Dedifferentiated amniotic fluid mesenchymal stem cell (primary cell): Measurements from ENCODE around the gene GALNT9.

Experiments
- DNase-seq: peaks from one replicate; pipeline ENCODE4 v3.0.0-alpha.2; 2016; ENCODE audit errors: extremely low spot score

GALNT9 gene

DNA sequence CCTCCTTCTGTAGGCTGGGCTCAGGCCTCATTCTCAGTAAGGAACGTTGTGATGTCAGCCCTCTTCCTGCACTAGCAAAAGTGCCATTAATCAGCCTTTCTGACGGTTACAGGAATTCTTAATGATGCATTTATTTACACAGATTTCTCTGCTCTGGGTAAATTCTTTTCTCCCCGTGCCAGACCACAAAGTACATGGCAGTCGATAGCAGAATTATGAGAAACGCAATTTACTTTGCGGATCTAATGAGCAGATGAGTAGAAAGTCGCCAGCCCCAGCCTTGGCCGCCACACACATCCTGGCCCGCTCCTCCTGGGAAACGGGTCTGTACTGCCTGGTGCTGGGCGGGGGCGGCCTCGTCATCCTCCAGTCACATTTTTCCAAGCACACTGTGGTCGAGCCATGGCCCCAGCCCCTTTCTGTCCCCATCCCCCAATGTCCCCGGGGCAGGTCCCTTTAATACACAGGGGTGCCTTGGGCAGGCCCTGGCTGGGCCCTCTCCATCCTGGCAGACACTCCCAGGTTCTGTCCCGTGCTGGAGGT is 159.2 kb downstream of the GALNT9 start:
- no peak for DNase-seq

DNA sequence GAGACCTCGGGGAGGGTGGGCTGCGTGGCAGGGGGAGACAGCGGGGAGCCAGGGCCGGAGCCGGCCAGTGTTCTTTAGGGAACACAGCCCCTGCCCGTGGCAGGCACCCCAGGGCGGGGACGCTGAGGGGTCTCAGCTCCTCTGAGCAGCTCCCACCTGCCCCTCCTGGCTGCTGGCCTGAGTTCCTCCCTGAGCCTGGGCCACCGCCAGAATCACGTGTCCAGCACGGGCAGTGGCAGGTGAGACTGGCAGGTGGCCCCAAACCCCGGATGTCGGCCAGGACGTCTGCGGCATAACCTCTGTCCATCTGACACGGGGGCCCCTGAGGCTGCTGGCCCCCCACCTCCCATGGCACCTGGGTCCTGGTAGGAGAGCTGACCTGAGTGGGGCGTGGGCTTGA is 160.0 kb downstream of the GALNT9 start:
- DNase-seq, result no peak

DNA sequence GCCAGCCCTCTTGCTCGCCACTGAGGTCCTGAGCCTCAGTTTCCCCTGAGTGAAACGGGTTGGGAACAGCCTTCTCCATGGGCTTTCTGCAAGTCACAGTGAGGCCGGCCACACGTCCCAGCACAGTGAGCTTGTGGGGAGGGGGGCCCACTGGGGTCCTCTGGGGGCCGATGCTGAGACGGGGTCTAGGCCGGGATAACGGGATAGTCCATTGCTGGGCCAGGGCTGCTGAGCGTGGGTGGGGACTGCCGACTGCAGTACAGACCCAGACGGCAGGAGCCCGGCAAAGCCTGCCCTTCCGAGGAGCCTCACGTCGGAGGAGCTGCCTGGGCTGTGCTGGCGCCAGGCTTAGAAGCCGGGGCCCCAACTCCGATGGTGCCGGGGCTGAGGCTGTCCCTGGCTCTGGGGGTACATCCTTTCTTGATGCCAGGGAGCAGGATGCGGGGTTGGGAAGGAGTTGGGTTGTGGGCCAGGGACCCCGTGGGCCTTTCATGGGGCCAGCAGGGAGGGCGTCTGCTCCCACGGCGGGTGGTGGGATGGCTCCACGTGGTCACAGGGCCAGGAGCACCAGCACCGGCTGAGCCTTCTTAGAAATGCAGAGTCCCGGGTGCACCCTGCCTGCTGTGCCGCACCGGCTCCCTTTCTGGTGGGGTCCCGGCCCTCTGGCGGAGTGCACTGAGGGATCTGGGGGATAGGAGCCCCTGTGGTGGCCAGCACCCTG is 160.9 kb downstream of the GALNT9 start:
- DNase-seq, result no peak

DNA sequence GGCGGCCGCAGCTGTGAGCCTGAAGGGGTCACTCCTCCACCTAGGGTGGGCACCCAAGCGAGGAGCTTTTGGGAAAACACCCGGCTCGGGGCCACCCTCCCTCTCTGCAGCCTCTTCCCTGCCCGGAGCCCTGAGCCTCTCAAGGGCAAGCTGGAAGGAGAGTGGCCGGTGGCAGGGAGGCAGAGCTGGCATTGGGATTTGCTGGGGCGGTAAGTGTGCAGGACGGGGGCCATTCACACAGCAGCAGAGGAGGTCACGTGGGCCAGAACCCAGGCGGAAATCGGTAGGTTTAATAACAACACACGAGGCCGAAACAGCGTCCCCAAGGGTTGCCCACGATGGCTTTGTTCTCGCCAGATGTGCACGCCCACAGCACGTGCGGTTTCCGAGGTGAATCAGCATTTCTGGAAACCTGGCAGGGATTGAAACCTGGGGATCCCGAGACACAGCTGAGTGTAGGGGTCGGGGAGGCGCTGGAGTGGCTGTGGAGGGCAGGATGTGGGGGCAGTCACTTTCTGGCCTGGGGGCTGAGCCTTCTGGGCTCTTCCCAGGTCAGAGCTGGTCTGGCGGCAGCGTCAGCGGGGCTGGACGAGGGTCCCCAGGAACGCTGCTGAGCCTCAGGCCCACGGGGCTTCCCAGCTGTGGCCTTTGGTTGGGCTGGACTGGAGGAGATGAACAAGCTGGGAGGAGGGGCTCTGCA is 161.6 kb downstream of the GALNT9 start:
- DNase-seq, result no peak

DNA sequence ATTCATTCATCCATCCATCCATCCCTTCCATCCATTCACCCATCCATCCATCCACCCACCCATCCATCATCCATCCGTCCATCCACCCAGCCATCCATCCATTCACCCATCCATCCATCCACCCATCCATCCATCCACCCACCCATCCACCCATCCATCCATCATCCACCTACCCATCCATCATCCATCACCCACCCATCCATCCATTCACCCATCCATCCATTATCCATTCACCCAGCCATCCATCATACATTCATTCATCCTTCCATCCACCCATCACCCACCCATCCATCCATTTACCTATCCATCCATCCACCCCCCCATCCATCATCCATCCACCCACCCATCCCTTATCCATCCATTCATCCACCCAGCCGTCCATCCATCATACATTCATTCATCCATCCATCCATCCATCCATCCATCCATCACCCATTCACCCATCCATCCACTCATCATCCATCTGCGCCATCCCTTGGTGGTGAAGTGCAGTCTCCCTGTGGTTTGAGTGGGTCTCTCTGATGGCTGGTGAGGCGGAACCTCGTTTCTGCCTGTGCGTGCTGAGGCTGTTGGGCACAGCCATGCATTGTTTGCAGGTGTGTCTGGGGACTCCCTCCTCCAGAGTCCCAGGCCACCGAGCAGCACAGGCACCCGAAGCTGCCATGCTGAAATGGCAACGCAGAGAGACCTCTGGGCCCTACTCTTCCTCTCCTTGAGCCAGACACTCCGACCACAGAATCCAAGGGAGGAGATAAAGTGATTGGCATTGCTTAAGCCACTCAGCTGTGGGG is 162.4 kb downstream of the GALNT9 start:
- DNase-seq, result no peak

DNA sequence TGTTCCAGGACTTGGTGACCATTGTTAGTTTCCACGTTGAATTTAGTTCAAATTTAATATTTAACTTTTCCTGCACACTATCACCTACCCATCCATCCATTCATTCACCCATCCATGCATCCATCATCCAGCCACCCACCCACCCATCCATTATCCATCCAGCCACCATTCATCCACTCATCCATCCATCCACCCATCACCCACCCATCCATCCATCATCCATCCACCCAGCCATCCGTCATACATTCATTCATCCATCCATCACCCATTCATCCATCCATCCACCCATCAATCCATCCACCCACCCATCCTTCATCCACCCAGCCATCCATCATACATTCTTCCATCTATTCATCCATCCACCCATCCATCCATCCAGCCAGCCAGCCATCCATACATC is 163.3 kb downstream of the GALNT9 start:
- no peak for DNase-seq

DNA sequence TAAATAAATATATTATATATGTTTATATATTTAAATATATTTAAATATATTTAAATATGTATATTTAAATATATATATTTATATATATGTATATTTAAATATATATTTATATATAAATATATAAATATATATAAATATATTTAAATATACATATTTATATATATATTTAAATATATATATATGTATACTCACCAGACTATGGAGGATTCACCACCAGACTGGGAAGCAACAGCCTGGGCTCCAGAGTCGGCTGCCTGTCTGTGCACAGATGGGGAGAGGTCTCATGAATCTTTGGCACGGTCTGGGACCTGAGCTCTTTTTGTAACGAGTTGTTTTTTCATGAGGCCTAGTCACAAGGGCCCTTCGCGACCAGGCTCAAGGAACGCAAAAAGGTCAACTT is 163.8 kb downstream of the GALNT9 start:
- DNase-seq, result no peak

DNA sequence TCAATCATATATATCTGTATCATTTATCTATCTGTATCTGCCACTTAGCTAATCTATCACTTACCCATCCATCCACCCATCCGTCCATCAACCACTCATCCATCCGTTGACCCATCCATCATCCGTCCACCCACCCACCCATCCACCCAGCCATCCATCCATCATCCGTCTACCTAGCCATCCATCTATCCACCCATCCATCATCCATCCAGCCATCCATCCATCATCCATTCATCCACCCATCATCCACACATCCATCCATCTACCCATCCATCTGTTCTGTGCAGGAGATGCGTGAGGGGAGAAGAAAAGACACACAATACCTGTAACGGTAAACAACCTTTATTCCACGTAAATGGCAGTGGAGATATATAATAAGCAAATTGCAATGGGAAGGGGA is 165.0 kb downstream of the GALNT9 start:
- DNase-seq, result no peak

DNA sequence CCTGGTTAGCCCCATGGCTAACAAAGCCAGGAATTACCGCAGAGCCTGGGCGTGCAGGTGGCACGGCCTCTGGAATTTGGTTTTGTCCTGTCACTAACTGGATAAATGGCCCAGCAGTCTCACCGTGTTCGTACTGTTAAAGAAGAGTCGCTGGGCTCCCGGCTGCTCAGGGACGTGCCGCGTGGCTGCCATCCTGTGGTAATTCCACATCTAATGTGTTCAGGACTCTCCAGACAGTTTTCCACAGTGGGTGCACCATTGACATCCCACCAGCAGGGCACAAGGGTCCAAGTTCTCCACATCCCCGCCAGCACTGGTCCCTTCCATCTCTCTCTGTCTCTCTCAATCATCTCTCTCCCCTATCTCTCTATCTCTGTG is 165.5 kb downstream of the GALNT9 start:
- DNase-seq, result no peak

DNA sequence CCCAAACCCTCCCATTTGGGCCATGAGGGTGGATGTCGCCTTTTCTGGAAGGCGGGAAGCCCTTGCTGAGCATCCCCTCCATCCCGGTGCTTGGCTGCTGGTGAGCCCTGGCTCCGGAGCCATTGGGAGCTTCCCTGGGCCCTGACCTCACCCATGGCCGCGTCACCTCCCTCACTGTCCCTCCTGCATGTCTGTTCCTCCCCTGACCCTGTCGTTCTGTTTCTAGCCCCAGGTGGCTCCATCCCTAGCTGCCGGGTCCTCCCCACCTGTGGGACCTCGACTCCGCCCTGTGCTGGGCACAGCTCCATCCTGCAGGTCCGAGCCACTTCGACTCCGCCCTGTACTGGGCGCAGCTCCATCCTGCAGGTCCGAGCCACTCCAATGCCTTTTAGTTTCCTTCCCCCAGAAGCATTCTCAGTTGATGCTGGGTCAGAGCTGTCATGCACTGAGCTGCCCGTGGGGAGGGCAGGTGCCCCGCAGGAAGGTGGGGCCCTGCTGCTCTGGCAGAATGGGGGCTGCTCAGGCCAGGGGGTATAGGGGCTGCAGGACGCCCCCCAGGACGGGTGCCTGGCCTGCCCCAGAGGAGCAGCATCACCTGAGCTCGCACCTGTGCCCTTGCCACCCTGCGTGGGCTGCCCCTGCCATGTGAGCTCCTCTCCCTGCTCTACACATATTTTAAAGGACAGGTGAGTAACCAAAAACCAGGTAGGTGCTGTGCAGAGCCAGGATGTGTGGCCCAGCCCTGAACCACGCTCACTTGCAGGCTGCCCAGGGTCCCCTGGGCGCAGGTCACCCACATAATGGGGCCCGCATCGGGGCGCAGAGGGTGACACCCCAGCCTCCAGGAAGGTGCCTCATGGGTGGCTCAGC is 166.1 kb downstream of the GALNT9 start:
- no peak for DNase-seq

DNA sequence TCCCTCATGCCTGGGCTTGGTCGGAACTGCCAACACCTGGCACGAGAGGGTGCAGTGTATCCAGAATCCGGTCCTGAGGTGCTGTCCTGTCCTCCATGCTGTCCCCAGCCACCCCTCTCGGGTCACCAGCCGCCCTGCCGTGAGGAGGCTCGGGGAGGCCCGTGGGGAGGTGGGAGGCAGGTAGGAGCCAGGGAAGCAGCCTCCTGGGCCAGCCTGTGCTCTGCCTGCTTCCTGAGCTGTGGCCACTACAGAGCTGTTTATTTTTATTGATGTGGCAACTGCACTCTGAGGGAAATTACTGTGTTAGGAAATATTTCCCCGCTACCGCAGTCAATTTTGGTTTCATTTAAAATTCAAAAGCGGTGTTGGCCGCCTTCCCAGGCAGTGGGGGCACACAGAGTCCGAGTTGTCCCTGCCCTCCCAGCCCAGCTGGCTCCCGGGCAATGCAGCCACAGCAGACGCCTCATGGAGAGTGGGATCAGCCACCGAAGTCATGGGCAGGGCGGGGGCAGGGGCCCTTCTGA is 166.8 kb downstream of the GALNT9 start:
- peak; percentile 71 for DNase-seq

DNA sequence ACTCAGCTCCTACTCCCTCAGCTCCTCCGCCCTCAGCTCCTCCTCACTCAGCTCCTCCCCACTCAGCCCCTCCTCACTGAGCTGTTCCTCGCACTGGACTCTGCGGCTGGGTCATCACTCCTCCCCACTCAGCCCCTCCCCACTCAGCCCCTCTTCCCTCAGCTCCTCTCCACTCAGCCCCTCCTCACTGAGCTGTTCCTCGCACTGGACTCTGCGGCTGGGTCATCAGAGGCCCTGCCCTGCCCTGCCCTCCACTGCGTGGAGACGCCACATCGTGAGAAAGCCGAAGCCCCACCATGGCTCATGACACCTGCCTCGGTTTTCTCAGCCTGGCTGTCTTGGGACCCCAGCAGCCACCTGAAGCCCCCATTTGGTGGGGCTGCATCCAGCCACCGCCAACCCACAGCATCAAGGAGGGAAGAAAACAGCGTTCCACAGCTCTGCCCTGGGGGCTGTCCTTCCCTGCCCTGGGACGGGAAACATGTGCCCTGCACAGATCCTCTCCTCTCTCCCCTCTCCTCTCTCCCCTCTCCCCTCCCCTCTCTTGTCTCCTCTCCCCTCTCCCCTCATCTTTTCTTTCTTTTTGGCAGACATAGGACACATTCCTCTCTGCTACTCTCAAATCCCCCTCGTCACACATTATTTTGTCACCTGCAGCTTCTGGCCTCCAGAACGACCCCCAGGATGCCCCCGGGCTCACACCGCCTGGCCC is 167.4 kb downstream of the GALNT9 start:
- DNase-seq, result no peak

DNA sequence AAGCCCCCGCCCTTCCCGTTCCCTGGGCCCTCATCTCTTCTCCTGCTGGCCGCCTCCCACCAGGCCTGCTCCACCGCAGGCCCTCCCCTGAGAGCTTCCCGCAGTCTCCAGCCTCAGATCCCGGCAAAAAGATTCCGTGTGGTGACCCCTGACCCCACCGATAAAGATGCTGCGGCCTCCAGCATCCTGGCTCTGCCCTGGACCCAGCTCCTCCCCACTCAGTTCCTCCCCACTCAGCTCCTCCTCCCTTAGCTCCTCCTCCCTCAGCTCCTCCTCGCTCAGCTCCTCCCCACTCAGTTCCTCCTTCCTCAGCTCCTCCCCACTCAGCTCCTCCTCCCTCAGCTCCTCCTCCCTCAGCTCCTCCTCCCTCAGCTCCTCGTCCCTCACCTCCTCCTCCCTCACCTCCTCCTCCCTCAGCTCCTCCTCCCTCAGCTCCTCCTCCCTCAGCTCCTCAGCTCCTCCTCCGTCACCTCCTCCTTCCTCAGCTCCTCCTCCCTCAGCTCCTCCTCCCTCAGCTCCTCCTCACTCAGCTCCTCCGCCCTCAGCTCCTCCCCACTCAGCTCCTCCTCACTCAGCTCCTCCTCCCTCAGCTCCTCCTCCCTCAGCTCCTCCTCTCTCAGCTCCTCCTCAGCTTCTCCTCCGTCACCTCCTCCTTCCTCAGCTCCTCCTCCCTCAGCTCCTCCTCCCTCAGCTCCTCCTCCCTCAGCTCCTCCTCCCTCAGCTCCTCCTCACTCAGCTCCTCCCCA is 168.2 kb downstream of the GALNT9 start:
- no peak for DNase-seq

DNA sequence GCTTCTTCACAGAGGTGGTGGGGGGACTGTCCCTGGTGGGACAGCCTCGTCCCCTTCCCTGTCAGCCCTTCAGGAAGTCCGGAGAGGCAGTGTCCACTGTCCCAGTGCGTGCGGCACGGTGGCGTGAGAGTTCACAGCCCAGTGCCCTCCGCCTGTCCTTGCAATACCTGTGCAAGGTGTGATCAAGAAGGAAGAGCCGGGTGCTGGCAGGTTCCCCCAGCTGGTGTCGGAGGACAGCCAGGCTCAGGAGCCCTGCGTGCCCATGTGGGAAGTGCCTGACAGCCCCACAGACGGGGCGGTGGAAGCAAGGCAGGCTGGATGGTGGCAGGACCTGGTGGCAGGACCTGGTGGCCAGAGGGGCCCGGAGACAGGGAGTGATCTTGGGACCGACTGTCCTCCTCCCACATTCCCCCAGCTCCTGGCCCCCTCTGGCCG is 168.8 kb downstream of the GALNT9 start:
- no peak for DNase-seq

DNA sequence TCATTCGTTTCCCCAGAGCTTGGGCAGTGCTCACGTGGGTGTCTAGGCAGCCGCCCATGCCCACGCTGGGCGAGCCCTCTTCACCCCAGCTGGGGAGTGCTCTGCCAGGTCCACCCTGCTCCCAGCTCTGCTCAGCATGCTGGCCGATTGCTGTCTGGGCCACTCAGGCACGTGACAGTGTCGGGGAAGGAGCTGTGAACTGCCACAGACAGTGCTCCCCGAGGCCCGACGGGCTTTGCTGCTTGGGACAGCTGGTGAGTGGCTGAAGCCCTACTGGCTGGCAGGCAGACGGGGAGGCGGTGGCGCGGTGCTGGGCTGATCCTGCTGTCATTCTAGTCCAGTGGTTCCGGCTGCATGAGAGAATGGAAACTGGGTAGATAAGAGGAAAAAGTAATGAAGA is 169.4 kb downstream of the GALNT9 start:
- DNase-seq, result no peak

DNA sequence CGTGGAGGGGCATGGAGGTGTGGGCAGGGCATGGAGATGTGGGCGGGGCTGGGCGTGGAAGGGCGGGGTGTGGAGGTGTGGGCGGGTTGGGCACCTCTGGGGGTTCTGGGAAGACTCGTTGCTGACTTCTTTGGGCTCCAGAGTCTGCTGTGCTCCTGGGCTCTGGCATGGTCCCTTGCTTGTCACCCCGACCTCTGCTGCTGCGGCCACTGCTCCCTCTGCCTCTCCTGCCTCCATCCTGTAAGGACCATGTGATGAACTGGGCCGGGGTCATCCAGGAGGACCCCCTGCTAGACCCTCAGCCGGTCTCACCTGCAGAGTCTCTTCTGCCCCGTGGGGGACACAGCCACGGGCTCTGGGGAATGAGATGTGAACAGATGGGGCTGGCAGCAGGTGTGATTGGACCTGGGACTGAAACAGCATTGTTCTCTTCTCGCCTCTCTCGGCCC is 169.8 kb downstream of the GALNT9 start:
- DNase-seq, result no peak

DNA sequence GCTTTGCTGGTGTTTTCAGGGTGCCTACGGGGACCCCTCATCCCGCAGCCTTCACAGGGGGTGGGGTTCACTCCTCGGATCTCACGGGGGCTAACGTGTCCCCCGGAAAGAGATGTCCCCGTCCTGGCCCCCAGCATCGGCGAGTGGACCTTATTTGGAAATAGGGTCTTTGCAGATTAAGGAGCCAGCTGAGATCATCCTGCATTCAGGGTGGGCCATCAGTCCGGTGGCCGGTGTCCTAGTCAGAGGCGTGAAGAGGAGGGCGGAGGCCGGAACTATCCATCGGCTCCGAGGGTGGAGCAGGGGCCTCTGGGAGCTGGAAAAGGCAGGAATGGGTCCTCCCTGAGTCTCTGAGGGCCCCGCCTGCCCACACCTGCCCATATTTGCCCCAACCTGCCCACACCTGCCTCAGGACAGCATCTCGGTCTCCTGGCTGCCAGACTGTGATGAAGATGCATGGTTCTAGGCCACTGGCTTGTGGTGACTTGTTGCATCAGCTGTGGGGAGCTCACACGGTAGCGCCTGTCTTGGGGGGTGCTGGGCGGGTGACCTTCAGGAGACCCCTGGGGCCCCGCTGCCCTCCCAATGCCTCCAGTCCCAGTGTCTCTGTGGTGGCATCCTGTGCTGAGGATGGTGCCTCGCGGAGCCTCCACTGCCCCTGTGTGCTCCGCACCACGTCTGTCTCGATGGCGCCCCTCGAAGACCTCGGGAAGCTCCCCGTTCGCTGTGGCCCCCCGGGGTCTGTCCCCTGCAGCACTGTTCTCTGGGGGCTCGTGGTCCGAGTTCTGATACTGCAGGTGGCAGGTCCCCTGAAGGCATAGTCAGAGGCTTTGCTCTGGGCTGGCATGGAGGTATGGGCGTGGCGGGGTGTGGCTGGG is 170.5 kb downstream of the GALNT9 start:
- DNase-seq, result no peak

DNA sequence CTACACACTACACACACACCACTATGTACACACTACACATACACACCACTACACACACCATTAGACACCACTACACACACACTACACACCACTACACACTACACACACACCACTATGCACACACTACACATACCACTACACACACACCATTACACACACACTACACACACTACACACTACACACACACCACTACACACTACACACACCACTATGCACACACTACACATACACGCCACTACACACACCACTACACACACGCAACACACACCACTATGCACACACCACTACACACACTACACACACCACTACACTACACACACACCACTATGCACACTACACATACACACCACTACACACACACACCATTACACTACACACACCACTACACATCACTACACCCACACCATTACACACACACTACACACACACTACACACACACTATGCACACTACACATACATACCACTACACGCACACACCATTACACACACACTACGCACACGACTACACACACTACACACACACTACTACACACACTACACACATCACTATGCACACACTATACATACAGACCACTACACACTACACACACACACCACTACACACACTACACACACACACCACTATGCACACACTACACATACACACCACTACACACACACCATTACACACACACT is 171.5 kb downstream of the GALNT9 start:
- no peak for DNase-seq
